Type B pancreatic cell (in vitro differentiated cells): ENCODE measurements around the gene IGF2R. TPM values are rescaled to one million over a fixed set of nuclear protein-coding genes. Genes with fewer than 3 reads are reported as not detected.

Experiments used
- DNase-seq: peaks from one replicate; pipeline ENCODE4 v3.0.0; 2021; ENCODE audit warnings: mixed read lengths; ENCODE audit not compliant: unreplicated experiment; ENCODE audit errors: extremely low spot score
- H3K27ac Mint-ChIP-seq: 2 replicates; pipeline ENCODE4 v1.8.0; 2021; ENCODE audit warnings: mild to moderate bottlenecking, mixed read lengths
- H3K27me3 Mint-ChIP-seq: 2 replicates; pipeline ENCODE4 v1.8.0; 2021; ENCODE audit warnings: mixed read lengths
- H3K36me3 Mint-ChIP-seq: 2 replicates; pipeline ENCODE4 v1.8.0; 2021; ENCODE audit warnings: mixed read lengths
- H3K4me1 Mint-ChIP-seq: one replicate; pipeline ENCODE4 v1.8.0; 2021; ENCODE audit warnings: mixed read lengths; ENCODE audit not compliant: unreplicated experiment
- H3K4me3 Mint-ChIP-seq: 2 replicates; pipeline ENCODE4 v1.8.0; 2021; ENCODE audit warnings: mild to moderate bottlenecking, mixed read lengths
- H3K9me3 Mint-ChIP-seq: 2 replicates; pipeline ENCODE4 v1.8.0; 2021; ENCODE audit warnings: mixed read lengths
- CTCF ChIP-seq: fragments of 200-600 bp; sonication (generic); conservative IDR thresholded peaks from 2 replicates; pipeline ENCODE4 v1.5.0; 2021; ENCODE audit warnings: antibody characterized with exemption, mild to moderate bottlenecking
- total RNA-seq: library from RNA; stranded (reverse); gene quantifications from 2 replicates; pipeline ENCODE4 v1.2.1, GENCODE V29; 2021; ENCODE audit warnings: low replicate concordance

The IGF2R gene
- total RNA-seq, 1 donor from 2014 or later: 79.8 TPM

- no peak overlapping the region for H3K27ac Mint-ChIP-seq
- TF ChIP-seq CTCF: no peak
- no peaks in the 10 kb centered on the region for H3K27me3 Mint-ChIP-seq
- DNase-seq: no peak
- H3K9me3 Mint-ChIP-seq: no peaks in the 10 kb centered on the region
- no peaks in the 10 kb centered on the region for H3K4me1 Mint-ChIP-seq
- H3K36me3 Mint-ChIP-seq: peaks cover 26% of the 10 kb centered on the region
- H3K4me3 Mint-ChIP-seq: no peak overlapping the region
Observed at GRCh38 chr6:160092602-160093001, 123.7 kb downstream of the IGF2R start.

GRCh38 chr6:160093061-160093460 is 124.2 kb downstream of the IGF2R start:
- no peak for DNase-seq
- Mint-ChIP-seq H3K27me3 (no peaks in the 10 kb centered on the region), H3K36me3 (peaks cover 28% of the 10 kb centered on the region), H3K4me3 (no peak overlapping the region), H3K9me3 (no peaks in the 10 kb centered on the region), H3K27ac (no peak overlapping the region), H3K4me1 (no peaks in the 10 kb centered on the region)
- no peak for TF ChIP-seq CTCF

GRCh38 chr6:160093946-160094345 is 125.1 kb downstream of the IGF2R start:
- Mint-ChIP-seq H3K9me3 (no peaks in the 10 kb centered on the region), H3K27me3 (no peaks in the 10 kb centered on the region), H3K4me3 (no peak overlapping the region), H3K27ac (no peak overlapping the region), H3K4me1 (no peaks in the 10 kb centered on the region), H3K36me3 (peaks cover 33% of the 10 kb centered on the region)
- DNase-seq: no peak
- no peak for TF ChIP-seq CTCF

GRCh38 chr6:160095146-160095845 is 126.4 kb downstream of the IGF2R start:
- Mint-ChIP-seq H3K27me3 (no peaks in the 10 kb centered on the region), H3K27ac (no peak overlapping the region), H3K9me3 (no peaks in the 10 kb centered on the region), H3K4me1 (no peaks in the 10 kb centered on the region), H3K36me3 (peaks cover 38% of the 10 kb centered on the region), H3K4me3 (no peak overlapping the region)
- TF ChIP-seq CTCF: no peak
- DNase-seq: no peak

GRCh38 chr6:160101277-160102205 is 132.7 kb downstream of the IGF2R start:
- H3K27ac Mint-ChIP-seq: peak overlapping the region; percentile 48
- H3K36me3 Mint-ChIP-seq: peaks cover 37% of the 10 kb centered on the region
- no peak overlapping the region for H3K4me3 Mint-ChIP-seq
- no peaks in the 10 kb centered on the region for H3K9me3 Mint-ChIP-seq
- H3K4me1 Mint-ChIP-seq: no peaks in the 10 kb centered on the region
- TF ChIP-seq CTCF: no peak
- no peaks in the 10 kb centered on the region for H3K27me3 Mint-ChIP-seq
- DNase-seq: no peak
